ENCODE measurements around the gene IGF2R.
"Not testable (repeated sequence)": the region's sequence is repeated elsewhere in the genome, so short reads cannot be mapped to it uniquely, and the experiment has no call there.

The IGF2R gene

DNA sequence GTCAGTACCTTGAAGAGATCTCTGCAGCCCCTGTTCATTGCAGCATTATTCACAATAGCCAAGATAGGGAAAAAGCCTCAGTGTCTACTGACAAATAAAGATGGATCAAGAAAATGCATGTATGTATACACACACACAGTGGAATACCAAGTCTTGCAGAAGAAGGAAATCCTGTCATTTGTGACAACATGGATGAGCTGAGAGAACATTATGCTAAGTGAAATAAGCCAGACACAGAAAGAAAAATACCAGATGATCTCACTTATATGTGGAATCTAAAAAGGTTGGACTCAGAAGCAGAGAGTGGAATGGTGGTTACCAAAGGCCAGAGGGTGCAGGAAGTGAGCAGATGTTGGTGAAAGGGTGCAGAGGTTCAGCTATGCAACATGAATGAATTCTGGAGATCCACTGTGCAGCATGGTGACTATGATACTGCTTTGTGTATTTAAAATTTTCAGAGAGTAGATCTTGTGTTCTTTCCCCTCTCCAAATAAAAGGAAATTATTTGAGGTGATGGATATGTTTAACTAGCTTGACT lies 141.8 kb downstream of the IGF2R start:
- DNase-seq (ENCODE audit: extremely low spot score): no peak
- CTCF ChIA-PET: interaction anchor here (1.6 kb wide), 1 partner anchor 38 kb away, joined by 3 read pairs; no protein-coding TSS in a partner anchor
- TF ChIP-seq FOXK2 (IDR thresholded peaks at IDR 0.05) (no peak), ZNF384 (IDR thresholded peaks at IDR 0.05) (no peak), SUZ12 (IDR thresholded peaks at IDR 0.05) (no peak), ARNT (IDR thresholded peaks at IDR 0.05) (no peak), ELF4 (IDR thresholded peaks at IDR 0.05) (no peak), FOXA1 (IDR thresholded peaks at IDR 0.05) (no peak), CTBP1 (IDR thresholded peaks at IDR 0.05; ENCODE audit: borderline replicate concordance) (no peak), HDGF (IDR thresholded peaks at IDR 0.05; ENCODE audit: borderline replicate concordance) (no peak), BHLHE40 (IDR thresholded peaks at IDR 0.05; ENCODE audit: borderline replicate concordance) (no peak), L3MBTL2 (conservative IDR thresholded peaks at IDR 0.05) (no peak), SP1 (IDR thresholded peaks at IDR 0.05) (no peak), LEF1 (IDR thresholded peaks at IDR 0.05; ENCODE audit: borderline replicate concordance) (no peak)
- POLR2A ChIA-PET: no interaction called here

- CTCF ChIA-PET: interaction anchor here (1.6 kb wide), 1 partner anchor 39 kb away, joined by 3 read pairs; no protein-coding TSS in a partner anchor
- TF ChIP-seq LEF1 (IDR thresholded peaks at IDR 0.05; ENCODE audit: borderline replicate concordance): no peak
- TF ChIP-seq TARDBP (IDR thresholded peaks at IDR 0.05): no peak
- no peak for TF ChIP-seq FOXA1 (IDR thresholded peaks at IDR 0.05)
- POLR2A ChIA-PET: no interaction called here
- DNase-seq (ENCODE audit: extremely low spot score): no peak
These were observed 142.9 kb downstream of the IGF2R start for GRCh38 chr6:160111806-160112205.

- DNase-seq (ENCODE audit: extremely low spot score): no peak
- TF ChIP-seq SP1 (IDR thresholded peaks at IDR 0.05): no peak
- no peak for TF ChIP-seq L3MBTL2 (conservative IDR thresholded peaks at IDR 0.05)
- no peak for TF ChIP-seq ARNT (IDR thresholded peaks at IDR 0.05)
- no peak for TF ChIP-seq BHLHE40 (IDR thresholded peaks at IDR 0.05; ENCODE audit: borderline replicate concordance)
- no peak for TF ChIP-seq ZNF384 (IDR thresholded peaks at IDR 0.05)
- no peak for TF ChIP-seq SUZ12 (IDR thresholded peaks at IDR 0.05)
- TF ChIP-seq NFRKB (IDR thresholded peaks at IDR 0.05): no peak
- TF ChIP-seq TARDBP (IDR thresholded peaks at IDR 0.05): no peak
- TF ChIP-seq FOXA1 (IDR thresholded peaks at IDR 0.05): no peak
- TF ChIP-seq ELF4 (IDR thresholded peaks at IDR 0.05): no peak
- TF ChIP-seq FOXK2 (IDR thresholded peaks at IDR 0.05): no peak
- no peak for TF ChIP-seq HDGF (IDR thresholded peaks at IDR 0.05; ENCODE audit: borderline replicate concordance)
- no peak for TF ChIP-seq PKNOX1 (IDR thresholded peaks at IDR 0.05)
- no peak for TF ChIP-seq FOXM1 (IDR thresholded peaks at IDR 0.05; ENCODE audit: borderline replicate concordance)
- no peak for TF ChIP-seq LEF1 (IDR thresholded peaks at IDR 0.05; ENCODE audit: borderline replicate concordance)
- TF ChIP-seq CTBP1 (IDR thresholded peaks at IDR 0.05; ENCODE audit: borderline replicate concordance): no peak
- CTCF ChIA-PET: no interaction called here
- POLR2A ChIA-PET: no interaction called here
These were observed 143.9 kb downstream of the IGF2R start for GRCh38 chr6:160112628-160113299.

DNA sequence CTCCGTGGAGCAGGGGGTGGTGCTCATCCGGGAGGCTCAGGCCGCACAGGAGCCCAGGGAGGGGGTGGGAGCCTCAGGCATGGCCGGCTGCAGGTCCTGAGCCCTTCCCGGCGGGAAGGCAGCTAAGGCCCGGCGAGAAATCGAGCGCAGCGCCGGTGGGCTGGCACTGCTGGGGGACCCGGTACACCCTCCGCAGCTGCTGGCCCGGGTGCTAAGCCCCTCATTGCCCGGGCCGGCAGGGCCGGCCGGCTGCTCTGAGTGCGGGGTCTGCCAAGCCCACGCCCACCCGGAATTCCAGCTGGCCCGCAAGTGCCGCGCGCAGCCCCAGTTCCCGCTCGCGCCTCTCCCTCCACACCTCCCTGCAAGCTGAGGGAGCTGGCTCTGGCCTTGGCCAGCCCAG lies 145.7 kb downstream of the IGF2R start:
- DNase-seq (ENCODE audit: extremely low spot score); CTCF ChIA-PET; POLR2A ChIA-PET: not testable (repeated sequence)

GRCh38 chr6:160115421-160115820 lies 146.5 kb downstream of the IGF2R start:
- ChIA-PET POLR2A (no interaction called here), CTCF (interaction anchor here (0.5 to 0.6 kb wide), 2 partner anchors 15 to 51 kb away, joined by 3 to 4 read pairs; no protein-coding TSS in a partner anchor)
- TF ChIP-seq SP1 (IDR thresholded peaks at IDR 0.05) (no peak), L3MBTL2 (conservative IDR thresholded peaks at IDR 0.05) (no peak), ARNT (IDR thresholded peaks at IDR 0.05) (no peak), ZNF384 (IDR thresholded peaks at IDR 0.05) (no peak), PKNOX1 (IDR thresholded peaks at IDR 0.05) (no peak), FOXM1 (IDR thresholded peaks at IDR 0.05; ENCODE audit: borderline replicate concordance) (no peak), FOXA1 (IDR thresholded peaks at IDR 0.05) (no peak), ELF4 (IDR thresholded peaks at IDR 0.05) (no peak), BHLHE40 (IDR thresholded peaks at IDR 0.05; ENCODE audit: borderline replicate concordance) (no peak), CTBP1 (IDR thresholded peaks at IDR 0.05; ENCODE audit: borderline replicate concordance) (no peak), TARDBP (IDR thresholded peaks at IDR 0.05) (no peak)
- DNase-seq (ENCODE audit: extremely low spot score): no peak

DNA sequence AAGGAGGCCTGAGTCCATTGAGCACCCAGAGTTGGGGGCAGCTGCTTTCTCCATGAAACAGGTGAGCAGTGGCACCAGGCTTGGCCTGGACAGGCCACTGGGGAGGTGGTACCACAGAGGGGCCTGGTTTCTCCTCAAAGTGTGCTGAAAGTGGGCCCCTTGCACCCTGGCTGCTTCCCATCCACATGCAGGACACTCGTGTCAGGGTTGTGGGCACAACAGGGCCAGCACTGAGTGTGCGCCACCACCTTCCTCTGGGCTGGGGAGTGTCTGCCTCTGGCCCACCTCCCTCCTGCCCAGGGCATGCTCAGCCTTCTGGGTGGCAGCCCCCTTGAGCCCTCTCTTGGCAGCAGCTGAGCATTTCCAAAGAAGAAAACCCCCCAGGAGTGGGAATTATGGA lies 147.5 kb downstream of the IGF2R start:
- no peak for DNase-seq (ENCODE audit: extremely low spot score)
- ChIA-PET POLR2A (no interaction called here), CTCF (no interaction called here)
- TF ChIP-seq LEF1 (IDR thresholded peaks at IDR 0.05; ENCODE audit: borderline replicate concordance): no peak
- no peak for TF ChIP-seq SUZ12 (IDR thresholded peaks at IDR 0.05)
- no peak for TF ChIP-seq ZNF384 (IDR thresholded peaks at IDR 0.05)

GRCh38 chr6:160117137-160117536 lies 148.3 kb downstream of the IGF2R start:
- TF ChIP-seq FOXA1 (IDR thresholded peaks at IDR 0.05) (no peak), BHLHE40 (IDR thresholded peaks at IDR 0.05; ENCODE audit: borderline replicate concordance) (no peak), FOXM1 (IDR thresholded peaks at IDR 0.05; ENCODE audit: borderline replicate concordance) (no peak), HDGF (IDR thresholded peaks at IDR 0.05; ENCODE audit: borderline replicate concordance) (no peak), ARNT (IDR thresholded peaks at IDR 0.05) (no peak), ELF4 (IDR thresholded peaks at IDR 0.05) (no peak), PKNOX1 (IDR thresholded peaks at IDR 0.05) (no peak)

More at GRCh38 chr6:160117137-160117536, 148.3 kb downstream of the IGF2R start:
- DNase-seq (ENCODE audit: extremely low spot score): no peak
- CTCF ChIA-PET: no interaction called here
- POLR2A ChIA-PET: no interaction called here

Data from HEK293T (cell line).